Parathyroid adenoma (tissue), 2 donors: ENCODE measurements around the gene RETREG1.
A peak's percentile ranks its signal among the peaks of the same experiment; 100 is the strongest.

Source experiments
- H2AFZ ChIP-seq: fragments of 300-600 bp; sonication (generic); one replicate; pipeline ENCODE4 v1.7.0; 2017; ENCODE audit warnings: antibody characterized with exemption, mild to moderate bottlenecking
- H3K27ac ChIP-seq: fragments of 300-600 bp; sonication (generic); one replicate; pipeline ENCODE4 v1.7.0; 2017
- H3K27me3 ChIP-seq: fragments of 300-600 bp; sonication (generic); one replicate; pipeline ENCODE4 v1.7.0; 2017; ENCODE audit warnings: low read length; ENCODE audit not compliant: control insufficient read depth, insufficient read depth
- H3K36me3 ChIP-seq: fragments of 300-600 bp; sonication (generic); one replicate; pipeline ENCODE4 v1.7.0; 2017; ENCODE audit warnings: low read length; ENCODE audit not compliant: control insufficient read depth, insufficient read depth
- H3K4me1 ChIP-seq: fragments of 300-600 bp; sonication (generic); one replicate; pipeline ENCODE4 v1.7.0; 2017; ENCODE audit warnings: control low read depth
- H3K4me2 ChIP-seq: fragments of 300-600 bp; sonication (generic); one replicate; pipeline ENCODE4 v1.7.0; 2017; ENCODE audit warnings: low read length
- H3K4me3 ChIP-seq: fragments of 300-600 bp; sonication (generic); one replicate; pipeline ENCODE4 v1.7.0; 2017; ENCODE audit warnings: low read depth, low read length
- H3K79me2 ChIP-seq: fragments of 300-600 bp; sonication (generic); one replicate; pipeline ENCODE4 v1.7.0; 2017; ENCODE audit warnings: control low read depth
- H3K9ac ChIP-seq: fragments of 300-600 bp; sonication (generic); one replicate; pipeline ENCODE4 v1.7.0; 2017; ENCODE audit warnings: mild to moderate bottlenecking
- H3K9me3 ChIP-seq: fragments of 300-600 bp; sonication (generic); one replicate; pipeline ENCODE4 v1.7.0; 2017; ENCODE audit warnings: low read length; ENCODE audit not compliant: control insufficient read depth
- CTCF ChIP-seq: fragments of 300-600 bp; sonication (generic); IDR thresholded peaks from one replicate; pipeline ENCODE4 v1.7.0; 2017; ENCODE audit warnings: antibody characterized with exemption, mild to moderate bottlenecking
- donor health status: primary hyperparathyroidism.

Gene RETREG1

GRCh38 chr5:16539169-16539666 is 77.6 kb downstream of the RETREG1 start:
- peak overlapping the region; percentile 32 for H3K27ac ChIP-seq

GRCh38 chr5:16538006-16538405 is 78.8 kb downstream of the RETREG1 start:
- TF ChIP-seq CTCF, result no peak
- Histone ChIP-seq H3K9ac (no peak overlapping the region), H3K4me3 (no peak overlapping the region), H3K27me3 (no peaks in the 10 kb centered on the region), H3K4me2 (no peak overlapping the region), H3K36me3 (no peaks in the 10 kb centered on the region), H2AFZ (no peak overlapping the region), H3K27ac (no peak overlapping the region), H3K4me1 (peaks cover 13% of the 10 kb centered on the region), H3K79me2 (peaks cover 25% of the 10 kb centered on the region), H3K9me3 (no peaks in the 10 kb centered on the region)

More at GRCh38 chr5:16539169-16539666, 77.6 kb downstream of the RETREG1 start:
- Histone ChIP-seq H3K9me3 (no peaks in the 10 kb centered on the region), H3K9ac (no peak overlapping the region), H3K4me2 (no peak overlapping the region), H2AFZ (no peak overlapping the region), H3K4me3 (no peak overlapping the region), H3K79me2 (peaks cover 37% of the 10 kb centered on the region), H3K27me3 (no peaks in the 10 kb centered on the region), H3K4me1 (peaks cover 13% of the 10 kb centered on the region), H3K36me3 (no peaks in the 10 kb centered on the region)
- TF ChIP-seq CTCF, result no peak

- H3K9ac ChIP-seq, result no peak overlapping the region
- TF ChIP-seq CTCF, result no peak
- H3K9me3 ChIP-seq, result no peaks in the 10 kb centered on the region
- no peaks in the 10 kb centered on the region for H3K27me3 ChIP-seq
- H3K4me3 ChIP-seq, result no peak overlapping the region
- no peak overlapping the region for H3K4me2 ChIP-seq
- no peaks in the 10 kb centered on the region for H3K36me3 ChIP-seq
- H3K27ac ChIP-seq, result no peak overlapping the region
- no peak overlapping the region for H2AFZ ChIP-seq
- H3K4me1 ChIP-seq, result peaks cover 13% of the 10 kb centered on the region
- peaks cover 16% of the 10 kb centered on the region for H3K79me2 ChIP-seq
Observed at GRCh38 chr5:16536818-16537217, 80.0 kb downstream of the RETREG1 start.

- TF ChIP-seq CTCF, result no peak
- Histone ChIP-seq H3K27me3 (no peaks in the 10 kb centered on the region), H3K79me2 (peaks cover 15% of the 10 kb centered on the region), H3K9me3 (no peaks in the 10 kb centered on the region), H3K4me1 (peaks cover 13% of the 10 kb centered on the region), H3K9ac (no peak overlapping the region), H3K27ac (no peak overlapping the region), H2AFZ (no peak overlapping the region), H3K36me3 (no peaks in the 10 kb centered on the region), H3K4me2 (peak overlapping the region; percentile 1), H3K4me3 (no peak overlapping the region)
Observed at GRCh38 chr5:16536246-16536645, 80.6 kb downstream of the RETREG1 start.

- H3K27ac ChIP-seq, result no peak overlapping the region
- peaks cover 11% of the 10 kb centered on the region for H3K4me1 ChIP-seq
- H3K4me2 ChIP-seq, result no peak overlapping the region
- H3K9ac ChIP-seq, result no peak overlapping the region
- H3K36me3 ChIP-seq, result no peaks in the 10 kb centered on the region
- no peak overlapping the region for H3K4me3 ChIP-seq
- no peaks in the 10 kb centered on the region for H3K27me3 ChIP-seq
- no peak overlapping the region for H2AFZ ChIP-seq
- TF ChIP-seq CTCF, result no peak
- no peaks in the 10 kb centered on the region for H3K9me3 ChIP-seq
- H3K79me2 ChIP-seq, result peaks cover 20% of the 10 kb centered on the region
Observed at GRCh38 chr5:16534280-16534679, 82.5 kb downstream of the RETREG1 start.
